ENCODE results near the gene KCNJ13.
"Not testable (repeated sequence)": the region's sequence is repeated elsewhere in the genome, so short reads cannot be mapped to it uniquely, and the experiment has no call there.

KCNJ13 gene

DNA sequence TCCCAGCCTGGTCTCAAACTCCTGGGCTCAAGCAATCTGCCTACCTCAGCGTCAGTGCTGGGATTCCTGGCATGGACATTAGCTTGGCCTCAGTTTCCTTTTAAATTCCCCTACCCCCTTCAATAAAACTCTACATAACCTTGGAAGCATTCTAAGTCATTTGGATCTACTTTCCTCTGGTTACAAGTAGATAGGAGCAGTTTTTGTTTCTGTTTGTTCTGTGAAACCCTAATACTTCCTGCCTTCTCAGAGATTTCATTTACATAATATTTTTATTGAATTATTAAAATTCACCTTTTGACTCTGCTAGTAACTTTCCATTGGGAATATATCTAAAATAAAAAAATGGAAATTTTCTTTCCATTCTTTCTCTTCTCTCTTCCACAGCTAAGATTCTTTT lies 53.3 kb downstream of the KCNJ13 start:
- no peak for DNase-seq (ENCODE audit: low read depth)
- no peak overlapping the region for H3K4me3 ChIP-seq (ENCODE audit: low read depth, low read length)
- TF ChIP-seq, protein P1, sequence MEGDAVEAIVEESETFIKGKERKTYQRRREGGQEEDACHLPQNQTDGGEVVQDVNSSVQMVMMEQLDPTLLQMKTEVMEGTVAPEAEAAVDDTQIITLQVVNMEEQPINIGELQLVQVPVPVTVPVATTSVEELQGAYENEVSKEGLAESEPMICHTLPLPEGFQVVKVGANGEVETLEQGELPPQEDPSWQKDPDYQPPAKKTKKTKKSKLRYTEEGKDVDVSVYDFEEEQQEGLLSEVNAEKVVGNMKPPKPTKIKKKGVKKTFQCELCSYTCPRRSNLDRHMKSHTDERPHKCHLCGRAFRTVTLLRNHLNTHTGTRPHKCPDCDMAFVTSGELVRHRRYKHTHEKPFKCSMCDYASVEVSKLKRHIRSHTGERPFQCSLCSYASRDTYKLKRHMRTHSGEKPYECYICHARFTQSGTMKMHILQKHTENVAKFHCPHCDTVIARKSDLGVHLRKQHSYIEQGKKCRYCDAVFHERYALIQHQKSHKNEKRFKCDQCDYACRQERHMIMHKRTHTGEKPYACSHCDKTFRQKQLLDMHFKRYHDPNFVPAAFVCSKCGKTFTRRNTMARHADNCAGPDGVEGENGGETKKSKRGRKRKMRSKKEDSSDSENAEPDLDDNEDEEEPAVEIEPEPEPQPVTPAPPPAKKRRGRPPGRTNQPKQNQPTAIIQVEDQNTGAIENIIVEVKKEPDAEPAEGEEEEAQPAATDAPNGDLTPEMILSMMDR (conservative IDR thresholded peaks at IDR 0.05; ENCODE audit: low read depth, low read length): no peak

DNA sequence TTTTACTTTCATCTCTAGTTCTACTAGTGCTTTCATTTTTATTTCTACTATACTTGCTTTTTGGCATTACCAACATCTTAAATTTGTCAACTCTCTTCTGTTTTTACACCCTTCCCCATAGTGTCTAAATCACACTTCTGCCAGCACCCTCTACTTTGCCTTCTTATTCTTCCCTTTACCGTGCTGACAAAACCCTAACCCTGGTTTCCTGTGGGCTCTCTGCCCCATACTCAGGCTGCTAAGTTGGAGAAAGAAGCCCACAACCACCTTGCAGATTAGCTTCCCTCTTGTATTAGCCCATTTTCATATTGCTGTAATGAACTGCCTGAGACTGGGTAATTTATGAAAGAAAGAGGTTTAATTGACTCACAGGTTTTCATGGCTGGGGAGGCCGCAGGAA lies 54.5 kb downstream of the KCNJ13 start:
- H3K4me3 ChIP-seq (ENCODE audit: low read depth, low read length): no peak overlapping the region
- TF ChIP-seq, protein P1 (conservative IDR thresholded peaks at IDR 0.05; ENCODE audit: low read depth, low read length): no peak
- DNase-seq (ENCODE audit: low read depth): no peak

DNA sequence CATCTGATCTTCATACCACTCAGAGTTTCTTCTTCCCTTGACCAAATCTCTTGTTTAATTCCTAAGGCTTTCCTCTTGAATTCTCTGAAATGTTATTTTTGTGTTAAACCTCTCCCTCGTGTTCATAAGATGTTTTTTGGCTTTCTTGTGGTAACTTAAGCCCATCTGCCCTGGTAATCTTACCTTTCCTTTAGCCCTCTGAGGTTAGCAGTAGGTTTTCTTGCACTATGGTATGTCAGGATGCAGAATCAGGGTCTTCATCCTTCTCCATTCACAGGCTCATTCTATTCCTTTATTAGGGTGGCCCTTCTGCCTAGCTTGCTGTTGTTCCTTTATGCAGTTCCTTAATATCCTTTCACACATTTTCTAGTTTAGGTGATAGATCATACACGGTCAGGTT lies 55.1 kb downstream of the KCNJ13 start:
- DNase-seq (ENCODE audit: low read depth): no peak
- H3K4me3 ChIP-seq (ENCODE audit: low read depth, low read length): no peak overlapping the region
- TF ChIP-seq, protein P1 (conservative IDR thresholded peaks at IDR 0.05; ENCODE audit: low read depth, low read length): no peak

GRCh38 chr2:232720056-232720455 lies 56.3 kb downstream of the KCNJ13 start:
- not testable (repeated sequence) for H3K4me3 ChIP-seq (ENCODE audit: low read depth, low read length); DNase-seq (ENCODE audit: low read depth)

Measured in choroid plexus epithelial cell (primary cell).